ENCODE data around the gene PLEKHA4. TPM values are rescaled to one million over a fixed set of nuclear protein-coding genes. Genes with fewer than 3 reads are reported as not detected.
A peak's percentile ranks its signal among the peaks of the same experiment; 100 is the strongest.

Gene PLEKHA4
- total and polyA plus RNA-seq, 9 of the 15 experiments (the other 6 are each of a cell fraction or from before 2014, with no cell fraction given) = 0.07 to 30.8 (median 11.4) TPM

- no peak for TF ChIP-seq ZNF431 (CRISPR knock-in tag; IDR thresholded peaks at IDR 0.05)
- no peak for TF ChIP-seq HIVEP1 (CRISPR knock-in tag; IDR thresholded peaks at IDR 0.05)
- TF ChIP-seq CGGBP1 (CRISPR knock-in tag; IDR thresholded peaks at IDR 0.05) = no peak
- peak; percentile 95 for TF ChIP-seq SMARCC2 (IDR thresholded peaks at IDR 0.05; ENCODE audit: low read depth)
- no peak for TF ChIP-seq ZBTB12 (CRISPR knock-in tag; IDR thresholded peaks at IDR 0.05)
- TF ChIP-seq HEY1 (CRISPR knock-in tag; IDR thresholded peaks at IDR 0.05; ENCODE audit: borderline replicate concordance) = peak; percentile 40; the same call in 1 of the 2 replicates
- TF ChIP-seq ZNF695 (CRISPR knock-in tag; IDR thresholded peaks at IDR 0.05) = no peak
- peak; percentile 88 for TF ChIP-seq ATF7 (IDR thresholded peaks at IDR 0.05)
- no peak for TF ChIP-seq NFYB (IDR thresholded peaks at IDR 0.05; ENCODE audit: extremely low read depth, insufficient read length)
- peak; percentile 99 to 100 for TF ChIP-seq KDM1A (IDR thresholded peaks at IDR 0.05)
- TF ChIP-seq MLLT1 (IDR thresholded peaks at IDR 0.05) = peak; percentile 29 to 46; a peak in 2 of 4 replicates
- TF ChIP-seq CBX1 (IDR thresholded peaks at IDR 0.05; ENCODE audit: low read depth) = no peak
- TF ChIP-seq CBX3 (IDR thresholded peaks at IDR 0.05; ENCODE audit: borderline replicate concordance in 1 of 2, low read length in 2 of 2) = peak in 1 of 2 experiments; percentile 73; a peak in 1 of 3 replicates
- no peak for TF ChIP-seq ZFP91 (CRISPR knock-in tag; IDR thresholded peaks at IDR 0.05)
- no peak for TF ChIP-seq RNF219 (CRISPR knock-in tag; IDR thresholded peaks at IDR 0.05)
- peak; percentile 97 for TF ChIP-seq TEAD2 (tag; IDR thresholded peaks at IDR 0.05)
- TF ChIP-seq NCOA1 (IDR thresholded peaks at IDR 0.05; ENCODE audit: low read depth) = peak; percentile 92; the same call in 1 of the 2 replicates
- TF ChIP-seq RUNX1 (IDR thresholded peaks at IDR 0.05; ENCODE audit: low read depth) = no peak
- peak; percentile 67; the same call in 1 of the 2 replicates for TF ChIP-seq ZBTB26 (CRISPR knock-in tag; IDR thresholded peaks at IDR 0.05)
- TF ChIP-seq RBM39 (optimal IDR thresholded peaks at IDR 0.05; ENCODE audit: low read depth, low read length) = no peak
Measured at GRCh38 chr19:48878196-48879024, 10.0 kb upstream of the PLEKHA4 start (continued).
